Measurements from ENCODE around the gene CABLES1. TPM values are rescaled to one million over a fixed set of nuclear protein-coding genes. Genes with fewer than 3 reads are reported as not detected.

Gene CABLES1
- total RNA-seq, 1 donor from 2014 or later, result 39.3 TPM

DNA sequence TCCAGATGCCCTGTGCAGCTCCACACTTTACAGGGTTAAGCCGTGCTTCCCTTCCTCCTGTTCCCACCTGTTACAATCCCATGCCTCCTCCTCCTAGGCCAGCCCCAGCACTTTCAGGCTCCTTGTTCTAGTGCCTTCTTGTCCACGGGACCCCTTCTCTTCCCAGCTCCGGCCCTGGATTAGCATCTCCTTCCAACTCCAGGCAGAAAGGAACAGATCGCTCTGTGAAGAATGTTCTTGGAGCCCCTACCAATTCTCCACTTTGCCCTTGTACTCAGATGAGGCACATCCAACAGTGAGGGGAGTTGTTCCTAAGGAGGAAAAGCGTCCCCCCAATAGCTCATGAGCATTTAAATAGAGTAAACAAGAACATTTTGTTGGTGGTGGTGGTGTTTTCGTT, 72.7 kb downstream of the CABLES1 start:
- no peaks in the 10 kb centered on the region for H3K36me3 ChIP-seq
- DNase-seq (ENCODE audit: extremely low spot score in 2 of 2), result no peak
- intact Hi-C loops (cut with DNase I), result no loop called here
- H3K27me3 ChIP-seq, result no peaks in the 10 kb centered on the region
- H3K27ac ChIP-seq, result no peak overlapping the region
- H3K4me1 ChIP-seq, result peaks cover 16% of the 10 kb centered on the region
- no peaks in the 10 kb centered on the region for H3K9me3 ChIP-seq
- no peak overlapping the region for H3K4me3 ChIP-seq
- TF ChIP-seq POLR2AphosphoS5 (IDR thresholded peaks at IDR 0.05; ENCODE audit: insufficient read depth in 1 of 2, low read depth in 1 of 2) (no peak), POLR2A (IDR thresholded peaks at IDR 0.05) (no peak)
- TF ChIP-seq, protein P1, sequence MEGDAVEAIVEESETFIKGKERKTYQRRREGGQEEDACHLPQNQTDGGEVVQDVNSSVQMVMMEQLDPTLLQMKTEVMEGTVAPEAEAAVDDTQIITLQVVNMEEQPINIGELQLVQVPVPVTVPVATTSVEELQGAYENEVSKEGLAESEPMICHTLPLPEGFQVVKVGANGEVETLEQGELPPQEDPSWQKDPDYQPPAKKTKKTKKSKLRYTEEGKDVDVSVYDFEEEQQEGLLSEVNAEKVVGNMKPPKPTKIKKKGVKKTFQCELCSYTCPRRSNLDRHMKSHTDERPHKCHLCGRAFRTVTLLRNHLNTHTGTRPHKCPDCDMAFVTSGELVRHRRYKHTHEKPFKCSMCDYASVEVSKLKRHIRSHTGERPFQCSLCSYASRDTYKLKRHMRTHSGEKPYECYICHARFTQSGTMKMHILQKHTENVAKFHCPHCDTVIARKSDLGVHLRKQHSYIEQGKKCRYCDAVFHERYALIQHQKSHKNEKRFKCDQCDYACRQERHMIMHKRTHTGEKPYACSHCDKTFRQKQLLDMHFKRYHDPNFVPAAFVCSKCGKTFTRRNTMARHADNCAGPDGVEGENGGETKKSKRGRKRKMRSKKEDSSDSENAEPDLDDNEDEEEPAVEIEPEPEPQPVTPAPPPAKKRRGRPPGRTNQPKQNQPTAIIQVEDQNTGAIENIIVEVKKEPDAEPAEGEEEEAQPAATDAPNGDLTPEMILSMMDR (IDR thresholded peaks at IDR 0.05), result no peak

GRCh38 chr18:23208600-23208999, 73.3 kb downstream of the CABLES1 start:
- no peaks in the 10 kb centered on the region for H3K9me3 ChIP-seq
- H3K4me1 ChIP-seq, result peaks cover 16% of the 10 kb centered on the region
- intact Hi-C loops (cut with DNase I), result no loop called here
- no peak overlapping the region for H3K27ac ChIP-seq
- TF ChIP-seq POLR2A (IDR thresholded peaks at IDR 0.05) (no peak), POLR2AphosphoS5 (IDR thresholded peaks at IDR 0.05; ENCODE audit: insufficient read depth in 1 of 2, low read depth in 1 of 2) (no peak)
- TF ChIP-seq, protein P1 (IDR thresholded peaks at IDR 0.05), result no peak
- H3K36me3 ChIP-seq, result no peaks in the 10 kb centered on the region
- H3K27me3 ChIP-seq, result no peaks in the 10 kb centered on the region
- no peak for DNase-seq (ENCODE audit: extremely low spot score in 2 of 2)
- H3K4me3 ChIP-seq, result no peak overlapping the region

DNA sequence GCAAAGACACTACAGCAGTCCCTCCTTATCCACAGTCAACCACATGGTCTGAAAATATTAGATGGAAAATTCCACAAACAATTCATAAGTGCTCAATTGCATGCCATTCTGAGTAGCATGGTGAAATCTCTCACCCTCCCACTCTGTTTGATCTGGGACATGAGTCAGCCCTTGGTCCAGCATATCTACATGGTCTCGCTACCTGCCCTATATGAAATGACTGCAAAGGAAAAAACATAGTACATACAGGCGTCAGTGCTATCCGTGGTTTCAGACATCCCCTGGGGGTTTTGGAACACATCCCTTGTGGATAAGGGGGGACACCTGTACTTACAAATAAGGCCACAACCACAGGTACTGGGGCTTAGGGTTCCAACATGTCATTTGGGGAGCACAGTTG, 73.7 kb downstream of the CABLES1 start:
- intact Hi-C loops (cut with DNase I), result no loop called here
- Histone ChIP-seq H3K9me3 (no peaks in the 10 kb centered on the region), H3K4me3 (no peak overlapping the region)

GRCh38 chr18:23209796-23210195, 74.5 kb downstream of the CABLES1 start:
- intact Hi-C loops (cut with DNase I), result no loop called here

More for the DNA sequence above, 73.7 kb downstream of the CABLES1 start:
- Histone ChIP-seq H3K36me3 (no peaks in the 10 kb centered on the region), H3K27me3 (no peaks in the 10 kb centered on the region), H3K27ac (no peak overlapping the region), H3K4me1 (peaks cover 16% of the 10 kb centered on the region)
- DNase-seq (ENCODE audit: extremely low spot score in 2 of 2), result no peak
- TF ChIP-seq, protein P1 (IDR thresholded peaks at IDR 0.05), result no peak
- TF ChIP-seq POLR2A (IDR thresholded peaks at IDR 0.05), result no peak
- TF ChIP-seq POLR2AphosphoS5 (IDR thresholded peaks at IDR 0.05; ENCODE audit: insufficient read depth in 1 of 2, low read depth in 1 of 2), result no peak

DNA sequence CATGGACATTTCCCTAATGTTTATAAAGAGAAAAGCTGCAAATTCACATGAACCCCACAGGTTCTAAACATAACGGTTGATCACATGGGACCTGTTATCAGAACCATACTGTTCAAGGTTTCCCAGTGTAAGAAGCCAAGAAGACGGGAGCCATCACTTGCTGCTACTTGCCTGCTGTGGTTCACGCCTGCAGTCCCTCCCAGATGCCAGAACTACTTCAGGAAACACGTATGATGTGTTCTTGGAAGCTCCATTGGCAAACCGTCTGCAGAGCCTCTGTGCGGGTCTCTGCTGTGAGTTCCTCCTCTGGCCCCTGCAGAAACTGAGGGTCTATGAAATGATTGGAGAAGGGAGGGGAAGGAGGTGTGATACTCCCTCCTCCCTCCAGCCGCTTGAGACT, 75.2 kb downstream of the CABLES1 start:
- Histone ChIP-seq H3K4me1 (peaks cover 16% of the 10 kb centered on the region), H3K9me3 (no peaks in the 10 kb centered on the region), H3K27me3 (no peaks in the 10 kb centered on the region), H3K27ac (no peak overlapping the region), H3K36me3 (no peaks in the 10 kb centered on the region), H3K4me3 (no peak overlapping the region)
- DNase-seq (ENCODE audit: extremely low spot score in 2 of 2), result no peak
- intact Hi-C loops (cut with DNase I), result no loop called here
- no peak for TF ChIP-seq POLR2A (IDR thresholded peaks at IDR 0.05)
- TF ChIP-seq, protein P1 (IDR thresholded peaks at IDR 0.05), result no peak
- no peak for TF ChIP-seq POLR2AphosphoS5 (IDR thresholded peaks at IDR 0.05; ENCODE audit: insufficient read depth in 1 of 2, low read depth in 1 of 2)

More at GRCh38 chr18:23209796-23210195, 74.5 kb downstream of the CABLES1 start:
- TF ChIP-seq POLR2A (IDR thresholded peaks at IDR 0.05) (no peak), POLR2AphosphoS5 (IDR thresholded peaks at IDR 0.05; ENCODE audit: insufficient read depth in 1 of 2, low read depth in 1 of 2) (no peak)
- TF ChIP-seq, protein P1 (IDR thresholded peaks at IDR 0.05), result no peak
- Histone ChIP-seq H3K4me3 (no peak overlapping the region), H3K9me3 (no peaks in the 10 kb centered on the region), H3K27me3 (no peaks in the 10 kb centered on the region), H3K27ac (no peak overlapping the region), H3K36me3 (no peaks in the 10 kb centered on the region), H3K4me1 (peaks cover 16% of the 10 kb centered on the region)
- DNase-seq (ENCODE audit: extremely low spot score in 2 of 2), result no peak

Measured in vagina (tissue), 2 donors.